Measurements from ENCODE around the gene ERC1. TPM values are rescaled to one million over a fixed set of nuclear protein-coding genes. Genes with fewer than 3 reads are reported as not detected.

The ERC1 gene
- total and polyA plus RNA-seq, 9 of the 15 experiments (the other 6 are each of a cell fraction or from before 2014, with no cell fraction given) = 0.74 to 11.8 (median 4.8) TPM

GRCh38 chr12:1515010-1515409 lies 524.0 kb downstream of the ERC1 start:
- H3K4me1 ChIP-seq (replicated peaks in 1 of 2; ENCODE audit: control insufficient read depth in 2 of 2, insufficient read depth in 2 of 2, low read length in 2 of 2) = peaks cover 8 to 11% of the 10 kb centered on the region in 2 experiments; a peak in 4 of 5 replicates
- no peak overlapping the region for H3K4me3 ChIP-seq
- H4K20me1 ChIP-seq (replicated peaks; ENCODE audit: control insufficient read depth, insufficient read depth, low read length) = no peaks in the 10 kb centered on the region
- in situ Hi-C loops (cut with MboI) = no loop called here
- POLR2A ChIA-PET = no interaction called here
- no peaks in the 10 kb centered on the region for H3K27me3 ChIP-seq (ENCODE audit: control insufficient read depth in 2 of 2, insufficient read depth in 2 of 2, low read length in 2 of 2)
- H3K79me2 ChIP-seq (ENCODE audit: control insufficient read depth, insufficient read depth, low read length) = no peaks in the 10 kb centered on the region
- no peak overlapping the region for H3K9ac ChIP-seq (ENCODE audit: insufficient read depth in 1 of 2, low read depth in 2 of 2, low read length in 2 of 2)
- DNase-seq (ENCODE audit: extremely low read depth in 1 of 4, low spot score in 3 of 4) (no peak), ATAC-seq (no peak), FAIRE-seq (no peak)
- intact Hi-C loops (cut with micrococcal nuclease) = loop anchor here (10.0 kb wide), 1 partner anchor 60 kb away; no protein-coding TSS in a partner anchor
- no peak overlapping the region for H3K27ac ChIP-seq (ENCODE audit: extremely low read depth, low read depth, low read length)
- no peaks in the 10 kb centered on the region for H3K36me3 ChIP-seq (ENCODE audit: control insufficient read depth, insufficient read depth, low read length)
- no peak for TF ChIP-seq HSF4 (CRISPR knock-in tag; IDR thresholded peaks at IDR 0.05; ENCODE audit: borderline replicate concordance)
- no peak for TF ChIP-seq ZNF740 (CRISPR knock-in tag; IDR thresholded peaks at IDR 0.05)
- TF ChIP-seq ZNF740 (tag; IDR thresholded peaks at IDR 0.05) = no peak
- TF ChIP-seq PHTF2 (CRISPR knock-in tag; IDR thresholded peaks at IDR 0.05) = no peak
- TF ChIP-seq KLF6 (CRISPR knock-in tag; IDR thresholded peaks at IDR 0.05; ENCODE audit: borderline replicate concordance) = no peak
- no peak for TF ChIP-seq THRAP3 (IDR thresholded peaks at IDR 0.05; ENCODE audit: borderline replicate concordance)
- no peak for TF ChIP-seq SREBF1 (IDR thresholded peaks at IDR 0.05; ENCODE audit: borderline replicate concordance, low read depth, low read length)
- no peak for TF ChIP-seq CXXC5 (CRISPR knock-in tag; IDR thresholded peaks at IDR 0.05)
- no CpG with 5 or more reads among the region's 1 CpG for WGBS (ENCODE audit: insufficient coverage, low coverage, missing lambda C conversion rate)
- CTCF ChIA-PET (ENCODE audit: low intra/inter-chr PET ratio) = interaction anchor here (0.7 kb wide), 1 partner anchor 266 kb away, joined by 4 read pairs; no protein-coding TSS in a partner anchor
- H3K4me2 ChIP-seq (ENCODE audit: insufficient read depth, low read length) = no peak overlapping the region
- no peaks in the 10 kb centered on the region; the same call in 1 of the 2 replicates for H3K9me3 ChIP-seq (replicated peaks; ENCODE audit: control insufficient read depth, insufficient read depth, low read depth, low read length)
- no TSS peak for BruUV-seq (replicated peaks)
- no peak overlapping the region for H2AFZ ChIP-seq (ENCODE audit: low read depth, low read length)
- H3K9me1 ChIP-seq (ENCODE audit: control insufficient read depth, insufficient read depth, low read length) = no peaks in the 10 kb centered on the region

Data from K562 (cell line).